Cortex of kidney (tissue), 1 donor: ENCODE measurements around the gene ZXDC.

Experiments
- DNase-seq: peaks from one replicate; lab custom pipeline; 2025; lab: John Stamatoyannopoulos, UW

Gene ZXDC

GRCh38 chr3:126488886-126489569 lies 13.3 kb upstream of the ZXDC start:
- DNase-seq: no peak

GRCh38 chr3:126488185-126488584 lies 12.5 kb upstream of the ZXDC start:
- no peak for DNase-seq

- no peak for DNase-seq
Observed at GRCh38 chr3:126487151-126487771, 11.6 kb upstream of the ZXDC start.

- DNase-seq: no peak
Observed at GRCh38 chr3:126486360-126486847, 10.7 kb upstream of the ZXDC start.

- no peak for DNase-seq
Observed at GRCh38 chr3:126485956-126486355, 10.3 kb upstream of the ZXDC start.

- no peak for DNase-seq
Observed at GRCh38 chr3:126485176-126485897, 9.6 kb upstream of the ZXDC start.

- no peak for DNase-seq
Observed at GRCh38 chr3:126484662-126485061, 9.0 kb upstream of the ZXDC start.

GRCh38 chr3:126484148-126484547 lies 8.5 kb upstream of the ZXDC start:
- no peak for DNase-seq

- no peak for DNase-seq
Observed at GRCh38 chr3:126483321-126483761, 7.7 kb upstream of the ZXDC start.

- DNase-seq: no peak
Observed at GRCh38 chr3:126482503-126483255, 7.0 kb upstream of the ZXDC start.

GRCh38 chr3:126481808-126482502 lies 6.3 kb upstream of the ZXDC start:
- no peak for DNase-seq

GRCh38 chr3:126480861-126481260 lies 5.2 kb upstream of the ZXDC start:
- no peak for DNase-seq

- DNase-seq: no peak
Observed at GRCh38 chr3:126480206-126480605, 4.5 kb upstream of the ZXDC start.

- no peak for DNase-seq
Observed at GRCh38 chr3:126479642-126480041, 4.0 kb upstream of the ZXDC start.

- DNase-seq: no peak
Observed at GRCh38 chr3:126478581-126479310, 3.1 kb upstream of the ZXDC start.

- DNase-seq: no peak
Observed at GRCh38 chr3:126477061-126477380, 1.3 kb upstream of the ZXDC start.

- DNase-seq: no peak
Observed at GRCh38 chr3:126476166-126477060, 722 bp upstream of the ZXDC start.

- no peak for DNase-seq
Observed at GRCh38 chr3:126474498-126475412, 936 bp downstream of the ZXDC start.
